Measurements from ENCODE around the gene LYG1. TPM values are rescaled to one million over a fixed set of nuclear protein-coding genes. Genes with fewer than 3 reads are reported as not detected.

The LYG1 gene
- total and polyA plus RNA-seq, 2 of the 13 experiments (the other 11 are each of a cell fraction or from before 2014, with no cell fraction given) = 1.00 to 2.9 TPM

GRCh38 chr2:99278793-99279291 is 22.2 kb downstream of the LYG1 start (continued):
- TF ChIP-seq SMAD3 (CRISPR knock-in tag; IDR thresholded peaks at IDR 0.05) (peak; percentile 95; the same call in 1 of the 2 replicates), ZBTB3 (CRISPR knock-in tag; IDR thresholded peaks at IDR 0.05; ENCODE audit: borderline replicate concordance, low read depth) (no peak), ZNF878 (CRISPR knock-in tag; IDR thresholded peaks at IDR 0.05) (peak; percentile 99), STAT5B (CRISPR knock-in tag; IDR thresholded peaks at IDR 0.05) (0 out of 2 replicates have a peak, but pooled peaks have one; percentile 68), ZNF142 (CRISPR knock-in tag; IDR thresholded peaks at IDR 0.05) (peak; percentile 49; the same call in 1 of the 2 replicates), NFATC3 (CRISPR knock-in tag; IDR thresholded peaks at IDR 0.05) (0 out of 2 replicates have a peak, but pooled peaks have one; percentile 52), TEF (CRISPR knock-in tag; IDR thresholded peaks at IDR 0.05) (peak; percentile 93), ZNF577 (CRISPR knock-in tag; IDR thresholded peaks at IDR 0.05; ENCODE audit: borderline replicate concordance, low read depth) (no peak), CREM (IDR thresholded peaks at IDR 0.05) (peak; percentile 89), CREM (CRISPR knock-in tag; IDR thresholded peaks at IDR 0.05) (no peak), ZKSCAN8 (CRISPR knock-in tag; IDR thresholded peaks at IDR 0.05; ENCODE audit: borderline replicate concordance) (peak; percentile 96), YEATS4 (CRISPR knock-in tag; IDR thresholded peaks at IDR 0.05; ENCODE audit: borderline replicate concordance) (no peak), MBD4 (IDR thresholded peaks at IDR 0.05; ENCODE audit: borderline replicate concordance, low read length) (peak; percentile 83), GABPB1 (CRISPR knock-in tag; IDR thresholded peaks at IDR 0.05) (no peak; the same call in none of the 2 replicates), TERF1 (CRISPR knock-in tag; IDR thresholded peaks at IDR 0.05) (no peak), ZNF558 (CRISPR knock-in tag; IDR thresholded peaks at IDR 0.05; ENCODE audit: borderline replicate concordance) (no peak), ZSCAN30 (CRISPR knock-in tag; IDR thresholded peaks at IDR 0.05) (no peak), TCF7 (IDR thresholded peaks at IDR 0.05; ENCODE audit: low read depth) (peak; percentile 96), PAF1 (CRISPR knock-in tag; IDR thresholded peaks at IDR 0.05) (no peak), ZNF564 (CRISPR knock-in tag; IDR thresholded peaks at IDR 0.05) (peak; percentile 80; the same call in 1 of the 2 replicates), NRL (CRISPR knock-in tag; IDR thresholded peaks at IDR 0.05; ENCODE audit: borderline replicate concordance) (no peak), ZFYVE20 (CRISPR knock-in tag; IDR thresholded peaks at IDR 0.05; ENCODE audit: borderline replicate concordance, low read depth) (no peak), FOXK1 (CRISPR knock-in tag; IDR thresholded peaks at IDR 0.05; ENCODE audit: borderline replicate concordance, low read depth) (peak; percentile 98)
